ENCODE measurements around the gene DYNC2H1.
"Not testable (repeated sequence)": the region's sequence is repeated elsewhere in the genome, so short reads cannot be mapped to it uniquely, and the experiment has no call there.

DNA sequence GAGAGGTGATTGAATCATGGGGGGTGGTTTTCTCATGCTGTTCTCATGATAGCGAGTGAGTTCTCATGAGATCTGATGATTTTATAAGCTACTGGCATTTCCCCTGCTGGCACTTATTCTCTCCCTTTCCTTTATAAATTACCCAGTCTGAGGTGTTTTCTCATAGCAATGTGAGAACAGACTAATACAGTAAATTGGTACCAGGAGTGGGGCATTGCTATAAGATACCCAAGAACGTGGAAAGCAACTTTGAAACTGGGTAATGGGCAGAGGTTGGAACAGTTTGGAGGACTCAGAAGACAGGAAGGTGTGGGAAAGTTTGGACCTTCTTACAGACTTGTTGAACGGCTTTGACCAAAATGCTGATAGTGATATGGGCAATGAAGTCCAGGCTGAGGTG, 265.0 kb downstream of the DYNC2H1 start:
- TF ChIP-seq, protein P1, sequence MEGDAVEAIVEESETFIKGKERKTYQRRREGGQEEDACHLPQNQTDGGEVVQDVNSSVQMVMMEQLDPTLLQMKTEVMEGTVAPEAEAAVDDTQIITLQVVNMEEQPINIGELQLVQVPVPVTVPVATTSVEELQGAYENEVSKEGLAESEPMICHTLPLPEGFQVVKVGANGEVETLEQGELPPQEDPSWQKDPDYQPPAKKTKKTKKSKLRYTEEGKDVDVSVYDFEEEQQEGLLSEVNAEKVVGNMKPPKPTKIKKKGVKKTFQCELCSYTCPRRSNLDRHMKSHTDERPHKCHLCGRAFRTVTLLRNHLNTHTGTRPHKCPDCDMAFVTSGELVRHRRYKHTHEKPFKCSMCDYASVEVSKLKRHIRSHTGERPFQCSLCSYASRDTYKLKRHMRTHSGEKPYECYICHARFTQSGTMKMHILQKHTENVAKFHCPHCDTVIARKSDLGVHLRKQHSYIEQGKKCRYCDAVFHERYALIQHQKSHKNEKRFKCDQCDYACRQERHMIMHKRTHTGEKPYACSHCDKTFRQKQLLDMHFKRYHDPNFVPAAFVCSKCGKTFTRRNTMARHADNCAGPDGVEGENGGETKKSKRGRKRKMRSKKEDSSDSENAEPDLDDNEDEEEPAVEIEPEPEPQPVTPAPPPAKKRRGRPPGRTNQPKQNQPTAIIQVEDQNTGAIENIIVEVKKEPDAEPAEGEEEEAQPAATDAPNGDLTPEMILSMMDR (IDR thresholded peaks at IDR 0.05), result not testable (repeated sequence)
- not testable (repeated sequence) for TF ChIP-seq POLR2A (IDR thresholded peaks at IDR 0.05)

Data from Peyer's patch (tissue), 4 donors.